Liver (tissue), 9 donors: ENCODE measurements around the gene ZNF607. TPM values are rescaled to one million over a fixed set of nuclear protein-coding genes. Genes with fewer than 3 reads are reported as not detected.

Source experiments
- DNase-seq: peaks from one replicate; pipeline ENCODE4 v3.0.0-alpha.2; 2017; ENCODE audit warnings: low spot score
- H3K27ac ChIP-seq, 2 donors: one replicate each; pipeline ENCODE4 v1.7.0; 2013; ENCODE audit warnings: inconsistent platforms in 2 of 2, low read length in 2 of 2, control low read depth in 1 of 2, low read depth in 1 of 2, mild to moderate bottlenecking in 1 of 2
- H3K27me3 ChIP-seq, 4 donors: one replicate each; pipeline versions ENCODE4 v1.6.1 to v1.7.0; 2013; ENCODE audit warnings: low read length in 3 of 4, inconsistent platforms in 1 of 4, mild to moderate bottlenecking in 1 of 4, moderate library complexity in 1 of 4; ENCODE audit not compliant: control insufficient read depth in 4 of 4, insufficient read depth in 4 of 4
- H3K36me3 ChIP-seq, 4 donors: one replicate each; pipeline versions ENCODE4 v1.6.1 to v1.7.0; 2013; ENCODE audit warnings: low read length in 3 of 4, mild to moderate bottlenecking in 3 of 4, low read depth in 1 of 4, moderate library complexity in 1 of 4; ENCODE audit not compliant: control insufficient read depth in 4 of 4, insufficient read depth in 3 of 4
- H3K4me1 ChIP-seq, 4 donors: one replicate each; pipeline versions ENCODE4 v1.6.1 to v1.7.0; 2013; ENCODE audit warnings: low read length in 3 of 4, mild to moderate bottlenecking in 3 of 4, moderate library complexity in 1 of 4; ENCODE audit not compliant: control insufficient read depth in 4 of 4, insufficient read depth in 4 of 4
- H3K4me3 ChIP-seq, 3 donors: one replicate each; pipeline versions ENCODE4 v1.6.1 to v1.7.0; 2013; ENCODE audit warnings: low read length in 3 of 3, control low read depth in 1 of 3, low read depth in 1 of 3, mild to moderate bottlenecking in 1 of 3
- H3K9ac ChIP-seq, 2 donors: one replicate each; pipeline ENCODE4 v1.7.0; 2013; ENCODE audit warnings: low read length in 2 of 2, mild to moderate bottlenecking in 2 of 2, moderate library complexity in 2 of 2, control low read depth in 1 of 2, low read depth in 1 of 2
- H3K9me3 ChIP-seq, 4 donors: one replicate each; pipeline versions ENCODE4 v1.6.1 to v1.7.0; 2013; ENCODE audit warnings: low read length in 3 of 4; ENCODE audit not compliant: control insufficient read depth in 4 of 4
- EGR1 ChIP-seq, 2 donors: IDR thresholded peaks; 2 replicates each; pipeline ENCODE4 v1.6.1; 2016 to 2018; ENCODE audit warnings: antibody characterized with exemption in 2 of 2, low read depth in 2 of 2
- FOXA1 ChIP-seq: IDR thresholded peaks from 2 replicates; pipeline ENCODE4 v1.6.1; 2016; ENCODE audit warnings: antibody characterized with exemption
- FOXA2 ChIP-seq: IDR thresholded peaks from 2 replicates; pipeline ENCODE4 v1.6.1; 2016; ENCODE audit warnings: antibody characterized with exemption
- GABPA ChIP-seq, 2 donors: IDR thresholded peaks in 1 of 2; conservative IDR thresholded peaks in 1 of 2; 2 replicates each; pipeline ENCODE4 v1.6.1; 2016; ENCODE audit warnings: antibody characterized with exemption in 2 of 2, mild to moderate bottlenecking in 1 of 2, moderate library complexity in 1 of 2
- HNF4G ChIP-seq: IDR thresholded peaks from 2 replicates; pipeline ENCODE4 v1.6.1; 2016; ENCODE audit warnings: antibody characterized with exemption
- RAD21 ChIP-seq, 2 donors: IDR thresholded peaks; 2 replicates each; pipeline ENCODE4 v1.6.1; 2016; ENCODE audit warnings: antibody characterized with exemption in 2 of 2, mild to moderate bottlenecking in 2 of 2
- RXRA ChIP-seq, 2 donors: IDR thresholded peaks; 2 replicates each; pipeline ENCODE4 v1.6.1; 2017 to 2018; ENCODE audit warnings: antibody characterized with exemption in 2 of 2, mild to moderate bottlenecking in 1 of 2
- YY1 ChIP-seq: IDR thresholded peaks from 2 replicates; pipeline ENCODE4 v1.6.1; 2016; ENCODE audit warnings: antibody characterized with exemption, mild to moderate bottlenecking
- WGBS: extraction: QIAGEN DNeasy Blood & Tissue Kit; methylation state at CpG from one replicate; pipeline ENCODE4 v1.1.7; 2013; 5-methylcytosine and 5-hydroxymethylcytosine counted together
- polyA plus RNA-seq, 2 donors: library from polyadenylated mRNA; stranded (reverse) in 1 of 2; unstranded in 1 of 2; fragments of 200-250 nt in 1 of 2; fragments of >200 nt in 1 of 2; fragmentation: Nextera tagmentation in 1 of 2; extraction: Ambion mirVana in 1 of 2; gene quantifications; one replicate each; pipeline versions ENCODE4 v1.2.1 to v1.2.3, GENCODE V29; 2013 to 2015
- total RNA-seq, 2 donors: library from RNA; depleted of rRNA; stranded (reverse); fragments of >200 nt; gene quantifications; one replicate each; pipeline ENCODE4 v1.2.3, GENCODE V29; 2014
- TF ChIP-seq, protein P1 (sequence below): IDR thresholded peaks from 2 replicates; pipeline ENCODE4 v1.6.1; 2016; ENCODE audit warnings: antibody characterized with exemption, mild to moderate bottlenecking
- TF ChIP-seq, protein P2 (sequence below): IDR thresholded peaks from 2 replicates; pipeline ENCODE4 v1.6.1; 2016; ENCODE audit warnings: antibody characterized with exemption
- TF ChIP-seq, protein P3 (sequence below): IDR thresholded peaks from 2 replicates; pipeline ENCODE4 v1.6.1; 2016; ENCODE audit warnings: antibody characterized with exemption
- TF ChIP-seq, protein P4 (sequence below): IDR thresholded peaks from 2 replicates; pipeline ENCODE4 v1.6.1; 2016; ENCODE audit warnings: antibody characterized with exemption
- donor health status: healthy.
- donor health status: healthy.
- donor health status: healthy.
- donor health status: healthy.
- donor health status: healthy.

The ZNF607 gene
- total and polyA plus RNA-seq, 4 donors: 0.22 to 2.6 (median 0.56) TPM

DNA sequence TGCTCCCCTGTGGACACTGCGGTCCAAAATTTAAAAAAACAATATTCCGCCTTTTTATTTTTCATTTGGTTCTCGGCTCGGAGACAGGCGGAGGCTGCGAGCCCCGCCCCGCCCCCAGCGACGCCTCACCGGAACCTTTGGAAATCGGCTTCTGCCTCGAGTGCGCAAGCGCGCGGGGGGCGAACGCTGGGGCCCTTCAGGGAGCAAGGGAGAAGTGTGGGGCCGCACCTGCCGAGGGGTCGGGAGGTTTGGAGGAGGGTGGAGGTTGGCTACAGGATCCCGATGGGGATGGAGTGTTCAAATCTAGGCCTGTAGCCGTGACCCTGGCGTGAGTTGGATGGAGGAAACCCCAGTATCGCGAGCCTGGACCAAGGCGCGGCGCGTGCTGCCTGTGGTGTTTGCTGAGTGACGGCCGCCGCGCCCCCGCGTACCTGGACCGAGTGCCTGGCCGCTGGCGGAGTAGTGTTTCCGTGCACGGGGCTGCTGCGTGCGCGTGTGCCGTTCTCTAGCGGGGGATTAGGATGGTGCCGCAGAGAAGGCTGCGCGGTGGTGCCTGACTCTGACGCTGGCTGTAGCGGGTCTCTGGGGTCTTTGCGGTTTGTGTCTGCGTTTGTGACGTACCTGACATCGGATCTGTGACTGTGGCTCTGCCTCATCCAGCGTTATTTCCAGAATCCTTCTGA, 63.7 kb downstream of the ZNF607 start:
- H3K36me3 ChIP-seq: peaks cover 0 to 2% (median 0%) of the 10 kb centered on the region in 4 donors
- no peaks in the 10 kb centered on the region for H3K27me3 ChIP-seq
- 2% methylated on average over 57 of the region's 57 CpGs for WGBS
- peak; percentile 80 for DNase-seq
- H3K4me1 ChIP-seq: peaks cover 3 to 11% (median 5%) of the 10 kb centered on the region in 4 donors
- peak overlapping the region; percentile 41 to 49 for H3K9ac ChIP-seq
- peaks cover 3 to 11% (median 10%) of the 10 kb centered on the region in 4 donors for H3K9me3 ChIP-seq
- peak overlapping the region; percentile 53 to 83 (median 73) for H3K4me3 ChIP-seq
- TF ChIP-seq, protein P1, sequence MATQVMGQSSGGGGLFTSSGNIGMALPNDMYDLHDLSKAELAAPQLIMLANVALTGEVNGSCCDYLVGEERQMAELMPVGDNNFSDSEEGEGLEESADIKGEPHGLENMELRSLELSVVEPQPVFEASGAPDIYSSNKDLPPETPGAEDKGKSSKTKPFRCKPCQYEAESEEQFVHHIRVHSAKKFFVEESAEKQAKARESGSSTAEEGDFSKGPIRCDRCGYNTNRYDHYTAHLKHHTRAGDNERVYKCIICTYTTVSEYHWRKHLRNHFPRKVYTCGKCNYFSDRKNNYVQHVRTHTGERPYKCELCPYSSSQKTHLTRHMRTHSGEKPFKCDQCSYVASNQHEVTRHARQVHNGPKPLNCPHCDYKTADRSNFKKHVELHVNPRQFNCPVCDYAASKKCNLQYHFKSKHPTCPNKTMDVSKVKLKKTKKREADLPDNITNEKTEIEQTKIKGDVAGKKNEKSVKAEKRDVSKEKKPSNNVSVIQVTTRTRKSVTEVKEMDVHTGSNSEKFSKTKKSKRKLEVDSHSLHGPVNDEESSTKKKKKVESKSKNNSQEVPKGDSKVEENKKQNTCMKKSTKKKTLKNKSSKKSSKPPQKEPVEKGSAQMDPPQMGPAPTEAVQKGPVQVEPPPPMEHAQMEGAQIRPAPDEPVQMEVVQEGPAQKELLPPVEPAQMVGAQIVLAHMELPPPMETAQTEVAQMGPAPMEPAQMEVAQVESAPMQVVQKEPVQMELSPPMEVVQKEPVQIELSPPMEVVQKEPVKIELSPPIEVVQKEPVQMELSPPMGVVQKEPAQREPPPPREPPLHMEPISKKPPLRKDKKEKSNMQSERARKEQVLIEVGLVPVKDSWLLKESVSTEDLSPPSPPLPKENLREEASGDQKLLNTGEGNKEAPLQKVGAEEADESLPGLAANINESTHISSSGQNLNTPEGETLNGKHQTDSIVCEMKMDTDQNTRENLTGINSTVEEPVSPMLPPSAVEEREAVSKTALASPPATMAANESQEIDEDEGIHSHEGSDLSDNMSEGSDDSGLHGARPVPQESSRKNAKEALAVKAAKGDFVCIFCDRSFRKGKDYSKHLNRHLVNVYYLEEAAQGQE: no peak
- peak; percentile 56 for TF ChIP-seq YY1
- TF ChIP-seq, protein P2, sequence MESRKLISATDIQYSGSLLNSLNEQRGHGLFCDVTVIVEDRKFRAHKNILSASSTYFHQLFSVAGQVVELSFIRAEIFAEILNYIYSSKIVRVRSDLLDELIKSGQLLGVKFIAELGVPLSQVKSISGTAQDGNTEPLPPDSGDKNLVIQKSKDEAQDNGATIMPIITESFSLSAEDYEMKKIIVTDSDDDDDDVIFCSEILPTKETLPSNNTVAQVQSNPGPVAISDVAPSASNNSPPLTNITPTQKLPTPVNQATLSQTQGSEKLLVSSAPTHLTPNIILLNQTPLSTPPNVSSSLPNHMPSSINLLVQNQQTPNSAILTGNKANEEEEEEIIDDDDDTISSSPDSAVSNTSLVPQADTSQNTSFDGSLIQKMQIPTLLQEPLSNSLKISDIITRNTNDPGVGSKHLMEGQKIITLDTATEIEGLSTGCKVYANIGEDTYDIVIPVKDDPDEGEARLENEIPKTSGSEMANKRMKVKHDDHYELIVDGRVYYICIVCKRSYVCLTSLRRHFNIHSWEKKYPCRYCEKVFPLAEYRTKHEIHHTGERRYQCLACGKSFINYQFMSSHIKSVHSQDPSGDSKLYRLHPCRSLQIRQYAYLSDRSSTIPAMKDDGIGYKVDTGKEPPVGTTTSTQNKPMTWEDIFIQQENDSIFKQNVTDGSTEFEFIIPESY: peak; percentile 97
- no peak for TF ChIP-seq FOXA2
- TF ChIP-seq EGR1 (IDR thresholded peaks at IDR 0.05; ENCODE audit: low read depth in 2 of 2): peak in 1 of 2 donors; percentile 46
- TF ChIP-seq GABPA (IDR thresholded peaks at IDR 0.05 in 1 of 2, conservative IDR thresholded peaks at IDR 0.05 in 1 of 2): peak in 1 of 2 donors; percentile 70
- TF ChIP-seq, protein P3, sequence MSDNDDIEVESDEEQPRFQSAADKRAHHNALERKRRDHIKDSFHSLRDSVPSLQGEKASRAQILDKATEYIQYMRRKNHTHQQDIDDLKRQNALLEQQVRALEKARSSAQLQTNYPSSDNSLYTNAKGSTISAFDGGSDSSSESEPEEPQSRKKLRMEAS: peak; percentile 0
- H3K27ac ChIP-seq: peak overlapping the region; percentile 71 to 83

DNA sequence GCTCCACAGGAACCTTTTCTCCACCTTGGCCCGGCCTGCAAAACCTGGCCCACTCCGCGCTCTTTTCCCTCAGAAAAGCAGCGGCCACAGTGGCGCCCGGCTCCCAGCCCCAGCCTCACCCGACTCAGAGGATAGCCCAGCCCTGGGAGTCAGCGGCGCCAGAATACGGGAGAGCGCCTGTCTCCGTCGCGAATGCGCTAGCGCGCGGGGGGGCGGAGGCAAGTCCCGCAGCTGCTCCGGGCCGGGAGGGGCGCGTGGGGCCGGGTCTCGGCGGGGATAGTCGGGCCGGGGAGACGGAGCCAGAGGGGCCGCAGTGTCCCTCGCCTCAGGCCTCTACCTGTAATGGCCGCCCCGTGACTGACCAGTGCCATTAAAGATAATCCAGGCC, 64.3 kb downstream of the ZNF607 start, which contains the start of gene ZFP30:
Gene ZFP30 (minus strand): TSS at position 165 of the 388 bp plus-strand sequence. CDS start 7,643 bp downstream, outside the sequence.
- WGBS: under 1% methylated on average over 34 of the region's 34 CpGs
- DNase-seq: peak; percentile 83
- peaks cover under 1 to 8% (median 5%) of the 10 kb centered on the region in 4 donors for H3K9me3 ChIP-seq
- H3K4me3 ChIP-seq: peak within 1 kb of the TSS; percentile 53 to 83 (median 73)
- H3K9ac ChIP-seq: peak within 1 kb of the TSS; percentile 41 to 52
- no peaks in the 10 kb centered on the region for H3K36me3 ChIP-seq
- TF ChIP-seq HNF4G (no peak), RAD21 (IDR thresholded peaks at IDR 0.05) (no peak), RXRA (IDR thresholded peaks at IDR 0.05) (no peak), FOXA1 (no peak), GABPA (IDR thresholded peaks at IDR 0.05 in 1 of 2, conservative IDR thresholded peaks at IDR 0.05 in 1 of 2) (no peak), FOXA2 (no peak)
- TF ChIP-seq, protein P1: no peak
- TF ChIP-seq, protein P4, sequence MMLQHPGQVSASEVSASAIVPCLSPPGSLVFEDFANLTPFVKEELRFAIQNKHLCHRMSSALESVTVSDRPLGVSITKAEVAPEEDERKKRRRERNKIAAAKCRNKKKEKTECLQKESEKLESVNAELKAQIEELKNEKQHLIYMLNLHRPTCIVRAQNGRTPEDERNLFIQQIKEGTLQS: no peak
- TF ChIP-seq, protein P3: no peak
- TF ChIP-seq, protein P2: no peak
- peak within 1 kb of the TSS; percentile 71 to 83 for H3K27ac ChIP-seq
- H3K27me3 ChIP-seq: no peaks in the 10 kb centered on the region
- peaks cover 3 to 11% (median 5%) of the 10 kb centered on the region in 4 donors for H3K4me1 ChIP-seq
